Measurements from ENCODE around the gene CATSPERZ. TPM values are rescaled to one million over a fixed set of nuclear protein-coding genes. Genes with fewer than 3 reads are reported as not detected.

CATSPERZ gene
- total and polyA plus RNA-seq, 9 of the 15 experiments (the other 6 are each of a cell fraction or from before 2014, with no cell fraction given) = 0.86 to 8.5 (median 3.5) TPM

DNA sequence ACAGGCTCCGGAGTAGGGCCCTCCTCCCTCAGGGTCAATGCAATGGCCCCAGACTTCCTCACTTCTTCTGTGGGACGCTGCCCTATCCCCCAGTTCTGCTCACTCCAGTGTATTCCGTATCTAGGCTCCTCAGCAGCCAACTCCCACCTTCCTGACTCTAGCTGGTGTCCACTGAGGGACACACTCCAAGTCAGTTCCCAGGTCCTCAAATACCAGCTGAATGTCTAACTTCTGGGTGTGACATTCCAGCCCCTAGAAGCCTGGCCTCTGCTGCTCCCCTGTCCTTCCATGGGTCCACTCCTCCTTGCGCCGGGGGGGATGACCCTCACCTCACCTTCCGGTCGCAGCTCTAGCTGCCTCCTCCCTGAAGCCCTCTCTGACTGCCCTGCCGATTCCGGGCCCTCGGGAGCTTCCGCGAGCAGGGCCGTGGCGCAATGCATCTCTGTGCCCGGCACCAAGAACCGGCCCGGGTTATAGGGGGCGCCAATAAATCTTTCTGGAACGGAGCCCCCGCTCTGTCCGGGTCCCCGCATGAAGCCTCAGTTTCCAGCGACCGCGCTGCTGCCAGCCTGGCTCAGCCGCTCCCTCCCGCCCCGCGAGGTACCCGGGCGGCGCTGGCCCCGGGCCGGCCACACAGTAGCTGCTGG is 31.1 kb upstream of the CATSPERZ start (continued):
- TF ChIP-seq, protein P1, sequence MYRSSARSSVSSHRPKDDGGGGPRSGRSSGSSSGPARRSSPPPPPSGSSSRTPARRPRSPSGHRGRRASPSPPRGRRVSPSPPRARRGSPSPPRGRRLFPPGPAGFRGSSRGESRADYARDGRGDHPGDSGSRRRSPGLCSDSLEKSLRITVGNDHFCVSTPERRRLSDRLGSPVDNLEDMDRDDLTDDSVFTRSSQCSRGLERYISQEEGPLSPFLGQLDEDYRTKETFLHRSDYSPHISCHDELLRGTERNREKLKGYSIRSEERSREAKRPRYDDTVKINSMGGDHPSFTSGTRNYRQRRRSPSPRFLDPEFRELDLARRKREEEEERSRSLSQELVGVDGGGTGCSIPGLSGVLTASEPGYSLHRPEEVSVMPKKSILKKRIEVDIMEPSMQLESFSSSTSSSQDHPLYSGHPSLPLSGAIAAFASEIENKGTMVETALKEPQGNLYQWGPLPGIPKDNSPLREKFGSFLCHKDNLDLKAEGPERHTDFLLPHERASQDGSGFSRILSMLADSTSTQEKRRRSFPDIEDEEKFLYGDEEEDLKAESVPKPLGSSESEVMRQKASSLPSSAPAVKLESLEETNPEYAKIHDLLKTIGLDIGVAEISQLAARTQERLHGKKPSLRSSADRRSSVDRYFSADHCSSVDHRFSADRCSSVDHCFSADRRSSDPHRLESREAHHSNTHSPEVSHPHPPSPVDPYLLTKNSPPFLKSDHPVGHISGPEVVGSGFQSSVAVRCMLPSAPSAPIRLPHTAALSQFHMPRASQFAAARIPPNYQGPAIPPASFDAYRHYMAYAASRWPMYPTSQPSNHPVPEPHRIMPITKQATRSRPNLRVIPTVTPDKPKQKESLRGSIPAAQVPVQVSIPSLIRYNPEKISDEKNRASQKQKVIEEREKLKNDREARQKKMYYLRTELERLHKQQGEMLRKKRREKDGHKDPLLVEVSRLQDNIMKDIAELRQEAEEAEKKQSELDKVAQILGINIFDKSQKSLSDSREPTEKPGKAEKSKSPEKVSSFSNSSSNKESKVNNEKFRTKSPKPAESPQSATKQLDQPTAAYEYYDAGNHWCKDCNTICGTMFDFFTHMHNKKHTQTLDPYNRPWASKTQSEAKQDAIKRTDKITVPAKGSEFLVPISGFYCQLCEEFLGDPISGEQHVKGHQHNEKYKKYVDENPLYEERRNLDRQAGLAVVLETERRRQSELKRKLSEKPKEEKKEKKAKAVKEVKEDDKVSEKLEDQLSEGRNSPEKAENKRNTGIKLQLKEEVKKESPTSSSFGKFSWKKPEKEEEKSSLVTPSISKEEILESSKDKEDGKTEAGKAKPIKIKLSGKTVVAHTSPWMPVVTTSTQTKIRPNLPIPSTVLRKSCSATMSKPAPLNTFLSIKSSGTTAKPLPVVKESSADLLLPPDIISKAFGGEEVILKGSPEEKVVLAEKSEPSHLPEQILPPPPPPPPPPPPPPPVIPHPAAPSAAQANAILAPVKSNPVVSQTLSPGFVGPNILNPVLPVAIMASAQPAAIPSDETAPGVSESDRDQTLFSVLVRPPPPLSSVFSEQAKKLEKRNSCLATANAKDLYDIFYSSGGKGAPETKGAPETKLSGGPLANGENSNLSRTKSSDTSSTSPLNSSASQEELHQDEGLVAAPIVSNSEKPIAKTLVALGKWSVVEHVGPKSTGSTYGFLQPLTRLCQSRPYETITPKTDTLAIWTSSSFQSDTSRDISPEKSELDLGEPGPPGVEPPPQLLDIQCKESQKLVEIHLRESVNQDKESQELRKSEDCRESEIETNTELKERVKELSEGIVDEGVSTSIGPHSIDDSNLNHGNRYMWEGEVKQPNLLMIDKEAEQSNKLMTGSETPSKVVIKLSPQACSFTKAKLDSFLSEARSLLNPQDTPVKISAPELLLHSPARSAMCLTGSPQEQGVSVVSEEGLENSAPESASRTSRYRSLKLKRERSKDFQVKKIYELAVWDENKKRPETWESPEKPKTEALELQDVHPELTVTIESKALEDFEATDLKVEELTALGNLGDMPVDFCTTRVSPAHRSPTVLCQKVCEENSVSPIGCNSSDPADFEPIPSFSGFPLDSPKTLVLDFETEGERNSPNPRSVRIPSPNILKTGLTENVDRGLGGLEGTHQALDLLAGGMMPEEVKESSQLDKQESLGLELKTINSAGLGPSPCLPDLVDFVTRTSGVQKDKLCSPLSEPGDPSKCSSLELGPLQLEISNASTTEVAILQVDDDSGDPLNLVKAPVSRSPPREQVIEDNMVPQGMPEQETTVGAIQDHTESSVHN (IDR thresholded peaks at IDR 0.05; ENCODE audit: borderline replicate concordance in 1 of 2, low read depth in 1 of 2) = no peak; a peak in 1 of 4 replicates
- TF ChIP-seq SREBF1 (IDR thresholded peaks at IDR 0.05; ENCODE audit: borderline replicate concordance, low read depth, low read length) (no peak), BRD4 (IDR thresholded peaks at IDR 0.05) (peak; percentile 30; the same call in 1 of the 2 replicates), CCAR2 (IDR thresholded peaks at IDR 0.05; ENCODE audit: low read depth, low read length) (no peak), HNRNPK (IDR thresholded peaks at IDR 0.05; ENCODE audit: low read depth, low read length, poor library complexity, severe bottlenecking) (no peak), ETV6 (IDR thresholded peaks at IDR 0.05; ENCODE audit: borderline replicate concordance in 1 of 2, low read depth in 2 of 2, low read length in 1 of 2) (no peak; a peak in 1 of 4 replicates), ETV6 (CRISPR knock-in tag; IDR thresholded peaks at IDR 0.05; ENCODE audit: borderline replicate concordance) (no peak), MCM3 (IDR thresholded peaks at IDR 0.05) (no peak), SMARCA4 (IDR thresholded peaks at IDR 0.05) (no peak), MAFG (tag; conservative IDR thresholded peaks at IDR 0.05) (no peak), RB1 (IDR thresholded peaks at IDR 0.05; ENCODE audit: low read depth) (no peak; the same call in 1 of the 2 replicates), TCF7L2 (IDR thresholded peaks at IDR 0.05; ENCODE audit: low read depth, low read length) (no peak), SUPT5H (IDR thresholded peaks at IDR 0.05) (peak; percentile 59)
- TF ChIP-seq, protein P2, sequence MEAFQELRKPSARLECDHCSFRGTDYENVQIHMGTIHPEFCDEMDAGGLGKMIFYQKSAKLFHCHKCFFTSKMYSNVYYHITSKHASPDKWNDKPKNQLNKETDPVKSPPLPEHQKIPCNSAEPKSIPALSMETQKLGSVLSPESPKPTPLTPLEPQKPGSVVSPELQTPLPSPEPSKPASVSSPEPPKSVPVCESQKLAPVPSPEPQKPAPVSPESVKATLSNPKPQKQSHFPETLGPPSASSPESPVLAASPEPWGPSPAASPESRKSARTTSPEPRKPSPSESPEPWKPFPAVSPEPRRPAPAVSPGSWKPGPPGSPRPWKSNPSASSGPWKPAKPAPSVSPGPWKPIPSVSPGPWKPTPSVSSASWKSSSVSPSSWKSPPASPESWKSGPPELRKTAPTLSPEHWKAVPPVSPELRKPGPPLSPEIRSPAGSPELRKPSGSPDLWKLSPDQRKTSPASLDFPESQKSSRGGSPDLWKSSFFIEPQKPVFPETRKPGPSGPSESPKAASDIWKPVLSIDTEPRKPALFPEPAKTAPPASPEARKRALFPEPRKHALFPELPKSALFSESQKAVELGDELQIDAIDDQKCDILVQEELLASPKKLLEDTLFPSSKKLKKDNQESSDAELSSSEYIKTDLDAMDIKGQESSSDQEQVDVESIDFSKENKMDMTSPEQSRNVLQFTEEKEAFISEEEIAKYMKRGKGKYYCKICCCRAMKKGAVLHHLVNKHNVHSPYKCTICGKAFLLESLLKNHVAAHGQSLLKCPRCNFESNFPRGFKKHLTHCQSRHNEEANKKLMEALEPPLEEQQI (IDR thresholded peaks at IDR 0.05) = no peak
- TF ChIP-seq, protein P3, sequence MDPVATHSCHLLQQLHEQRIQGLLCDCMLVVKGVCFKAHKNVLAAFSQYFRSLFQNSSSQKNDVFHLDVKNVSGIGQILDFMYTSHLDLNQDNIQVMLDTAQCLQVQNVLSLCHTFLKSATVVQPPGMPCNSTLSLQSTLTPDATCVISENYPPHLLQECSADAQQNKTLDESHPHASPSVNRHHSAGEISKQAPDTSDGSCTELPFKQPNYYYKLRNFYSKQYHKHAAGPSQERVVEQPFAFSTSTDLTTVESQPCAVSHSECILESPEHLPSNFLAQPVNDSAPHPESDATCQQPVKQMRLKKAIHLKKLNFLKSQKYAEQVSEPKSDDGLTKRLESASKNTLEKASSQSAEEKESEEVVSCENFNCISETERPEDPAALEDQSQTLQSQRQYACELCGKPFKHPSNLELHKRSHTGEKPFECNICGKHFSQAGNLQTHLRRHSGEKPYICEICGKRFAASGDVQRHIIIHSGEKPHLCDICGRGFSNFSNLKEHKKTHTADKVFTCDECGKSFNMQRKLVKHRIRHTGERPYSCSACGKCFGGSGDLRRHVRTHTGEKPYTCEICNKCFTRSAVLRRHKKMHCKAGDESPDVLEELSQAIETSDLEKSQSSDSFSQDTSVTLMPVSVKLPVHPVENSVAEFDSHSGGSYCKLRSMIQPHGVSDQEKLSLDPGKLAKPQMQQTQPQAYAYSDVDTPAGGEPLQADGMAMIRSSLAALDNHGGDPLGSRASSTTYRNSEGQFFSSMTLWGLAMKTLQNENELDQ (CRISPR knock-in tag; IDR thresholded peaks at IDR 0.05; ENCODE audit: borderline replicate concordance) = no peak
